GM19240 (cell line): Measurements from ENCODE around the gene TBC1D9.
"Not testable (repeated sequence)": the region's sequence is repeated elsewhere in the genome, so short reads cannot be mapped to it uniquely, and the experiment has no call there.

Experiments used
- DNase-seq: peaks from one replicate; pipeline ENCODE4 v3.0.0; 2011; ENCODE audit warnings: low spot score; ENCODE audit not compliant: insufficient read length

The TBC1D9 gene

GRCh38 chr4:140754918-140755773, 1.0 kb downstream of the TBC1D9 start:
- no peak for DNase-seq

- DNase-seq, result no peak
Measured at GRCh38 chr4:140753329-140753728, 2.9 kb downstream of the TBC1D9 start.

- DNase-seq, result no peak
Measured at GRCh38 chr4:140752291-140753068, 3.7 kb downstream of the TBC1D9 start.

GRCh38 chr4:140750470-140750869, 5.7 kb downstream of the TBC1D9 start:
- no peak for DNase-seq

- no peak for DNase-seq
Measured at GRCh38 chr4:140748171-140748570, 8.0 kb downstream of the TBC1D9 start.

GRCh38 chr4:140746546-140746945, 9.6 kb downstream of the TBC1D9 start:
- DNase-seq, result not testable (repeated sequence)

- DNase-seq, result no peak
Measured at GRCh38 chr4:140744421-140744820, 11.8 kb downstream of the TBC1D9 start.

GRCh38 chr4:140743194-140743931, 12.8 kb downstream of the TBC1D9 start:
- no peak for DNase-seq

- no peak for DNase-seq
Measured at GRCh38 chr4:140742838-140743193, 13.4 kb downstream of the TBC1D9 start.

- no peak for DNase-seq
Measured at GRCh38 chr4:140740906-140741670, 15.1 kb downstream of the TBC1D9 start.

- no peak for DNase-seq
Measured at GRCh38 chr4:140740422-140740821, 15.8 kb downstream of the TBC1D9 start.

GRCh38 chr4:140739971-140740370, 16.2 kb downstream of the TBC1D9 start:
- DNase-seq, result no peak

GRCh38 chr4:140738139-140738538, 18.0 kb downstream of the TBC1D9 start:
- DNase-seq, result no peak

GRCh38 chr4:140736669-140737343, 19.4 kb downstream of the TBC1D9 start:
- no peak for DNase-seq

GRCh38 chr4:140735779-140736391, 20.3 kb downstream of the TBC1D9 start:
- no peak for DNase-seq

- DNase-seq, result no peak
Measured at GRCh38 chr4:140735317-140735716, 20.9 kb downstream of the TBC1D9 start.

GRCh38 chr4:140732780-140733179, 23.4 kb downstream of the TBC1D9 start:
- DNase-seq, result no peak

GRCh38 chr4:140729344-140730049, 26.7 kb downstream of the TBC1D9 start:
- no peak for DNase-seq

- DNase-seq, result no peak
Measured at GRCh38 chr4:140726776-140727500, 29.2 kb downstream of the TBC1D9 start.
